Mesenchymal stem cell (in vitro differentiated cells and primary cell): ENCODE data around the gene TARS2.

Experiments used
- DNase-seq: peaks from one replicate; pipeline ENCODE4 v3.0.0-alpha.2; 2013
- H2AFZ ChIP-seq: one replicate; pipeline ENCODE4 v1.6.1; 2013; ENCODE audit warnings: low read depth, mild to moderate bottlenecking, control low read depth, inconsistent platforms, low read length, moderate library complexity
- H2AK5ac ChIP-seq: 2 replicates; pipeline ENCODE4 v1.6.1; 2013; ENCODE audit warnings: low read length, moderate library complexity, mild to moderate bottlenecking, inconsistent platforms; ENCODE audit not compliant: severe bottlenecking
- H2BK120ac ChIP-seq: one replicate; pipeline ENCODE4 v1.6.1; 2013; ENCODE audit warnings: low read depth, mild to moderate bottlenecking, inconsistent platforms, low read length, moderate library complexity
- H2BK12ac ChIP-seq, 2 experiments: one replicate each; pipeline ENCODE4 v1.6.1; 2013; ENCODE audit warnings: inconsistent platforms in 2 of 2, low read length in 2 of 2, mild to moderate bottlenecking in 2 of 2, moderate library complexity in 2 of 2, control low read depth in 1 of 2
- H2BK15ac ChIP-seq: one replicate; pipeline ENCODE4 v1.6.1; 2013; ENCODE audit warnings: mild to moderate bottlenecking, low read depth, inconsistent platforms; ENCODE audit not compliant: poor library complexity, severe bottlenecking
- H2BK5ac ChIP-seq: 2 replicates; pipeline ENCODE4 v1.6.1; 2013; ENCODE audit warnings: low read depth, mild to moderate bottlenecking, low read length, control low read depth, inconsistent platforms; ENCODE audit not compliant: poor library complexity, severe bottlenecking
- H3K14ac ChIP-seq, 2 experiments: one replicate each; pipeline ENCODE4 v1.6.1; 2013; ENCODE audit warnings: inconsistent platforms in 2 of 2, low read length in 2 of 2, control low read depth in 1 of 2, mild to moderate bottlenecking in 1 of 2, moderate library complexity in 1 of 2
- H3K18ac ChIP-seq, 2 experiments: one replicate each; pipeline ENCODE4 v1.6.1; 2013; ENCODE audit warnings: inconsistent platforms in 2 of 2, low read length in 2 of 2, control low read depth in 1 of 2, low read depth in 1 of 2, mild to moderate bottlenecking in 1 of 2
- H3K23ac ChIP-seq, 2 experiments: one replicate each; pipeline ENCODE4 v1.6.1; 2013; ENCODE audit warnings: inconsistent platforms in 2 of 2, low read length in 2 of 2, mild to moderate bottlenecking in 2 of 2, moderate library complexity in 2 of 2, control low read depth in 1 of 2
- H3K27ac ChIP-seq: 2 replicates; pipeline ENCODE4 v1.5.1; 2013; ENCODE audit warnings: mild to moderate bottlenecking, moderate library complexity, low read length, control low read depth, inconsistent platforms; ENCODE audit not compliant: poor library complexity, severe bottlenecking
- H3K27me3 ChIP-seq, 2 experiments: 2 replicates each; pipeline versions ENCODE4 v1.6.1 to v1.7.0; 2013; ENCODE audit warnings: low read length in 2 of 2, mild to moderate bottlenecking in 2 of 2, moderate library complexity in 2 of 2, control low read depth in 1 of 2, inconsistent platforms in 1 of 2; ENCODE audit not compliant: control insufficient read depth in 1 of 2, insufficient read depth in 1 of 2
- H3K36me3 ChIP-seq, 2 experiments: 2 replicates each; pipeline versions ENCODE4 v1.6.1 to v1.7.0; 2013; ENCODE audit warnings: low read length in 2 of 2, control low read depth in 1 of 2, inconsistent platforms in 1 of 2, low read depth in 1 of 2, mild to moderate bottlenecking in 1 of 2; ENCODE audit not compliant: insufficient read depth in 2 of 2, control insufficient read depth in 1 of 2
- H3K4ac ChIP-seq, 2 experiments: one replicate each; pipeline ENCODE4 v1.6.1; 2013; ENCODE audit warnings: inconsistent platforms in 2 of 2, low read length in 2 of 2, mild to moderate bottlenecking in 2 of 2, moderate library complexity in 2 of 2, control low read depth in 1 of 2, low read depth in 1 of 2
- H3K4me1 ChIP-seq: 2 replicates; pipeline ENCODE4 v1.6.1; 2013; ENCODE audit warnings: low read depth, low read length, control low read depth; ENCODE audit not compliant: control insufficient read depth, insufficient read depth
- H3K4me2 ChIP-seq: 2 replicates; pipeline ENCODE4 v1.6.1; 2013; ENCODE audit warnings: low read length, mild to moderate bottlenecking, inconsistent platforms; ENCODE audit not compliant: poor library complexity, severe bottlenecking
- H3K4me3 ChIP-seq, 2 experiments: 2 replicates each; pipeline versions ENCODE4 v1.5.1 to v1.7.0; 2013; ENCODE audit warnings: low read length in 2 of 2, mild to moderate bottlenecking in 2 of 2, control low read depth in 1 of 2, low read depth in 1 of 2; ENCODE audit not compliant: insufficient read depth in 1 of 2
- H3K79me1 ChIP-seq: replicated peaks from 2 replicates; pipeline ENCODE4 v1.6.1; 2013; ENCODE audit warnings: mild to moderate bottlenecking, control low read depth, low read length, inconsistent platforms; ENCODE audit not compliant: poor library complexity, severe bottlenecking
- H3K9ac ChIP-seq: 2 replicates; pipeline ENCODE4 v1.7.0; 2013; ENCODE audit warnings: mild to moderate bottlenecking, low read length, moderate library complexity
- H3K9me3 ChIP-seq: 2 replicates; pipeline ENCODE4 v1.7.0; 2013; ENCODE audit warnings: mild to moderate bottlenecking, low read length; ENCODE audit not compliant: control insufficient read depth
- H4K8ac ChIP-seq: one replicate; pipeline ENCODE4 v1.6.1; 2013; ENCODE audit warnings: inconsistent platforms, mild to moderate bottlenecking, low read length, moderate library complexity
- H4K91ac ChIP-seq: one replicate; pipeline ENCODE4 v1.6.1; 2013; ENCODE audit warnings: mild to moderate bottlenecking, low read length, inconsistent platforms
- WGBS: methylation state at CpG from one replicate; pipeline ENCODE4 v1.1.7; 2013; ENCODE audit warnings: mixed read lengths; 5-methylcytosine and 5-hydroxymethylcytosine counted together

The TARS2 gene

GRCh38 chr1:150553392-150554085 is 66.3 kb downstream of the TARS2 start:
- no peak overlapping the region for H2BK120ac ChIP-seq

GRCh38 chr1:150554086-150554452 is 66.8 kb downstream of the TARS2 start:
- no peak overlapping the region for H4K91ac ChIP-seq
- no peak overlapping the region for H3K4me3 ChIP-seq
- no peaks in the 10 kb centered on the region for H3K27me3 ChIP-seq
- peaks cover 33% of the 10 kb centered on the region for H3K4me1 ChIP-seq
- H3K14ac ChIP-seq = no peak overlapping the region
- H3K9ac ChIP-seq = peak overlapping the region; percentile 74
- H2AK5ac ChIP-seq = no peak overlapping the region
- peak overlapping the region in 1 of 2 experiments; percentile 26 for H3K18ac ChIP-seq
- no peak overlapping the region for H3K27ac ChIP-seq
- H2BK12ac ChIP-seq = no peak overlapping the region
- DNase-seq = peak; percentile 15
- H4K8ac ChIP-seq = no peak overlapping the region
- no peak overlapping the region for H2BK120ac ChIP-seq
- WGBS = 94% methylated on average over 5 of the region's 8 CpGs
- no peak overlapping the region for H2BK15ac ChIP-seq
- no peaks in the 10 kb centered on the region for H3K9me3 ChIP-seq
- H3K4ac ChIP-seq = no peak overlapping the region
- H3K4me2 ChIP-seq = no peak overlapping the region
- H3K36me3 ChIP-seq = peaks cover 34 to 52% of the 10 kb centered on the region in 2 experiments
- peaks cover 24% of the 10 kb centered on the region for H3K79me1 ChIP-seq
- no peak overlapping the region for H2AFZ ChIP-seq
- no peak overlapping the region for H2BK5ac ChIP-seq
- H3K23ac ChIP-seq = no peak overlapping the region

More at GRCh38 chr1:150553392-150554085, 66.3 kb downstream of the TARS2 start:
- Histone ChIP-seq H4K91ac (peak overlapping the region; percentile 85), H4K8ac (peak overlapping the region; percentile 46), H3K27ac (no peak overlapping the region), H3K9me3 (no peaks in the 10 kb centered on the region), H3K4ac (peak overlapping the region; percentile 67 to 80), H3K18ac (peak overlapping the region in 1 of 2 experiments; percentile 82), H3K4me2 (no peak overlapping the region), H3K79me1 (peaks cover 19% of the 10 kb centered on the region), H3K4me1 (peaks cover 32% of the 10 kb centered on the region), H3K4me3 (no peak overlapping the region), H2AK5ac (no peak overlapping the region), H2BK12ac (peak overlapping the region in 1 of 2 experiments; percentile 7), H2BK5ac (no peak overlapping the region), H2BK15ac (peak overlapping the region; percentile 82), H3K23ac (no peak overlapping the region), H3K27me3 (no peaks in the 10 kb centered on the region), H3K36me3 (peaks cover 33 to 46% of the 10 kb centered on the region in 2 experiments), H3K9ac (peak overlapping the region; percentile 74), H2AFZ (no peak overlapping the region), H3K14ac (peak overlapping the region in 1 of 2 experiments; percentile 76)
- DNase-seq = peak; percentile 25
- WGBS = 95% methylated on average over 23 of the region's 23 CpGs

- Histone ChIP-seq H3K9ac (no peak overlapping the region), H3K4me1 (peaks cover 40% of the 10 kb centered on the region), H3K18ac (no peak overlapping the region), H3K36me3 (peaks cover 41 to 58% of the 10 kb centered on the region in 2 experiments), H4K91ac (peak overlapping the region; percentile 0), H4K8ac (no peak overlapping the region), H3K4me2 (no peak overlapping the region), H2AK5ac (no peak overlapping the region), H3K4me3 (no peak overlapping the region), H2BK5ac (no peak overlapping the region), H3K4ac (no peak overlapping the region), H3K9me3 (no peaks in the 10 kb centered on the region), H2AFZ (no peak overlapping the region), H3K79me1 (peaks cover 36% of the 10 kb centered on the region), H2BK120ac (no peak overlapping the region), H2BK12ac (no peak overlapping the region), H3K14ac (peak overlapping the region in 1 of 2 experiments; percentile 5), H3K27ac (no peak overlapping the region), H3K27me3 (no peaks in the 10 kb centered on the region), H3K23ac (no peak overlapping the region), H2BK15ac (no peak overlapping the region)
- WGBS = 97% methylated on average over 19 of the region's 19 CpGs
- DNase-seq = peak; percentile 43
Observed at GRCh38 chr1:150555198-150555970, 68.2 kb downstream of the TARS2 start.
